Stimulated activated CD4-positive, alpha-beta T cell treated with anti-CD3 and anti-CD28 coated beads, Interleukin-2, amount 100 ng/mL, for 24 hours (primary cell): Measurements from ENCODE around the gene BANP.
"Not testable (repeated sequence)": the region's sequence is repeated elsewhere in the genome, so short reads cannot be mapped to it uniquely, and the experiment has no call there.

Experiments
- DNase-seq, 2 donors: peaks; one replicate each; pipeline ENCODE4 v3.0.0-alpha.2; 2020

The BANP gene

DNA sequence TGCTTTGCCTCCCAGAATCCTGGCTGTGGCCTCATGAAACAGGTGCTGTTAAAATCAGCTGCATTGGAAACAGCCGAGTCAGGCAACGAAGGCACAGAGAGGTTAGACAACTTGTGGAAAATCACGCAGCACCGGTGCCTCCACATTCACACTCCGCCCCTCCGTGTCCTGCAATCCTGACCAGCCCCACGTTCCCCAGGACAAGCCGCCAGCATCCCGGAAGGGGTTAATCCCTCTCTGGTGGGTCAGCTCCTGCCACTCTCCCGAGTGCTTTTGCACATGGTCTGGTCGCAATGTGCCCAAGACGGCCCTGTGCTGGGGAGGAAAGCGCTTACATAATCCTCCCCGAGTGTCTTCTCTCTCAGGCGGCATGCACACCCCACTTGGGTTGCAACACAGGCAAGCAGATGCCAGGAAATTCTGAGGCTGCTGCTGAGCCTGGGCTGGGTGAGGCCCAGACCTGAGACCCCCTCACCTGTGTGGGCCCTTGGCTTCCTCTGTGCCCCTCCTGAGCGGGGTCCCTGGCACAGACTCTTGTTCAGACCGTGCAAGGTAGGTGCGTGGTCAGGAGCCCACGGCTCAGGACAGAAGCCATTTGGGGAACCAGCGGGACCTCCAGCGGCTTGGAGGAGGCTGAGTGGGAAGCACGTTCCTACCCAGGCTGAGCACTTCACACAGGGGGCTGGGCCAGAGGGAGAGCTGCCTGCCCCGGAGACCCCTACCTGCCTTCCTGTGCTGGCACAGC is 138.6 kb downstream of the BANP start:
- not testable (repeated sequence) for DNase-seq

DNA sequence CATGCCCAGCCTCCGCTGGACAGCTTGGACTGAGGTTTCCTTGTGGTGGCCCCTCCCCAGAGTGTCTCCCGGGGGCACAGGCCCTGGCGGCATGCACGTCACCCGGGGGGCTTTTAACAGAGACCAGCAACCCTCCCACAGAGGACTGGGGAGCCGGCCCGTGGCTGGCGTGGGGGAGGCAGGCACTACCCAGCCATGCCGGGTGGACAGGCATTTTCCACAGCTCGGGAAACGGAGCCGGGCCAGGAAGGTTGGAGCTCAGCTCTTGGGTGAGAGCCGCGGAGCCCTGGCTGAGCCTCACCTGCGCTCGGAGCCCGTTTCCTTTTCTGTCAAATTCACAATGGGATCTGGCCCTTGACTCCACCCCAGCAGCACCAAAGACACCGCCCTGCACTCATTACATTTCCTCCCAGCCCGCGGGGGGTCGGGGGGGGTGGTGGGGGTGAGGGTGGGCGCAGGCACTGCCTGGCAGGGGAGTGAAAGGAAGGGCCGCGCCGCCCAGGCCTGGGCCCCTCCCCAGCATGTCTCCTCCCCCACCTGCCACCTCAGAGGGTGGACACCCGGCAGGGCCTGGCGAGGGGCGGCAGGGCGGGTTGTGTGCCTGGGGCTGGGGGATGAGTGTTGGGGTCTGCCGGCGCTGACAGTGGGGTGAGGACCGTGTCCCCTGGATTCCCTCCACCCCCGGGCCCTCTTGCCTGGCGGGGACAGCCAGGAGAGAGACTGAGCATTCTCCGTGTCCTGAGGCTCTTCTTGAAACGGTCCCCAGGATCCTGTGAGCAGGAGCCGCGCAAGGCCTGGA is 139.3 kb downstream of the BANP start:
- DNase-seq, result not testable (repeated sequence)

DNA sequence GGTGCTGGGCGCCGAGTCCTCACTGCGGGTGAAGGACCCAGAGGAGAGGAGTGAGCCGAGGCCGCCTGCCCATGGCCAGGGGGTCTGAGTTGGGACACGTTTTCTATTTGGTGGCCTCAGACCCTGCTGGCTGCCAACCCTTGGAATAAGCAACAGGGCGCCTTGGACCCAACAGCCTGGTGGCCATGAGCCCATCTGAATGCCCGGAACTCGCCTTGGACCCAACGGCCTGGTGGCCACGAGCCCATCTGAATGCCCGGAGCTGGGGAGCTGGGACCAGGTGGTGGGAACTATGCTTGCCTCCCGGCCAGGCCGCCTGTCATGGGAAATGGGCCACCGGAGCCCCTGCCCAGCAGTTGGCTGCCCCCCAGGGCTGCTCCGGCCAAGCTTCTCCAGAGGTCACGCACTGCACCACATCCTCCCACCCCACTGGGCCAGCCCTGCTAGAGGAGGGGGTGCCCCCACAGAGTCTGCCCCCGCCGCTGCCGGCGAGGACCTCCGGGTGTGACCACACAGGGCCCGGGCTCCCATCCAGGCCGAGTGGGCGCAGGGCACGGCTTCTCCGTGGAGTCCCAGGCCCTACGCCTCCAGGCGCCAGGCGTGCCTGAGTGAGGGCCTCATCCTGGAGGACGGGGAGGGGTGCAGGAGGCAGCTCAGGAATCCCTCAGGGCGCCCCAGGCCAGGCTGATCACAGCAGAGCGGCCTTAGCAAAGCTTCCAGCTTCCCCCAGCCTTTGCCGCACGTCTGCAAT is 140.2 kb downstream of the BANP start:
- not testable (repeated sequence) for DNase-seq

DNA sequence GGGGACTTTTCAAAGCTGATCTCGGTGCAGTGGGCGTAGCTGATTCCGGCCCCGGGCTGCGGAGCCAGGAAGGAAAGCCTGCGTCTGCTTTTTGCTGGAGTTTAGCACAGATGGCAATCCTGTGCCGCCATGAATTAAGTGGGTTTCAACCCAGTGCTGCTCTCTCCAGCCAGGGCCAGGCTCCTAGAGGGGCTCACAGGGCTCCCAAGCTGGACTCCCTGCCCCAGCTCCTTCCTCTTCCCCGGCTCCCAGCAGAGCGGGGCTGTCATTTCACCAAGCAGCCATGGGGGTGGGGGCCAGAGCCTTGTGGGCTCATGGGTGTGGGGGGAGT is 140.7 kb downstream of the BANP start:
- not testable (repeated sequence) for DNase-seq

DNA sequence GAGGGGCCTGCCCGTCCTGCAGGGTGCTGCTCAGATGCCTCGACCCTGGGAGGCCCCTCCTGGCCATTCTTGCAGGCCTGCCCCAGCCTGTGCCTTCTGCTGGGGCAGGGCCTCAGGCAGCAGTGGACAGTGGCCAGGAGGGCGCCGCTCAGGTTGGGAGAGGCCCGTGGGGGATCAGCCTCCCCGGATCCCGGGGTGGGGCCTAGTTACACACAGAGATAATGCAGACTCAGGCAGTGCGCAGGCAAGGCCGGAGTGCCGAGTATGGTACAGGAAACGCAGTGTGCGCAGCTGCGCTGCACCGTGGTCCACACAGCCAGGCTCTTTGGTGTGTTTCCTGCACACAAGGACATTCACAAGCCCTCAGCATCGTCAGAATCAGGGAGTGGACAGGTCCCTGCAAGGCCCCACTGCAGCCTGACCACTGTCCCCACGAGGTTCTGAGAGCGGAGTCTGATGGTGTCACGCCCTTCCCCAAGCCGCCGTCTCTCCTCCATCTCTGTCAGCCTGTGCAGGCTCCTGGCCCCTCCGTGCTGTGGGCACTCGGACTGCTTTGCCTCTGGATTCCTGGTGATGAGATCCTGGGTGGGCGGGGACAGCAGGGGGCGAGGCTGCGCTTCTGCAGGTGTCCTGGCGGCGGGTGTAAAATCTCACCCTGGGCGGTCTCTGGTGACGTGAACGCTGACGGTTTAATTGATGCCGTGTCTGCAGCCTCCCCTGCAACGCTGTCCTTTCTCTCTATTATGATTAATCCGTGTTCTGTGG is 141.7 kb downstream of the BANP start:
- DNase-seq, result not testable (repeated sequence)

DNA sequence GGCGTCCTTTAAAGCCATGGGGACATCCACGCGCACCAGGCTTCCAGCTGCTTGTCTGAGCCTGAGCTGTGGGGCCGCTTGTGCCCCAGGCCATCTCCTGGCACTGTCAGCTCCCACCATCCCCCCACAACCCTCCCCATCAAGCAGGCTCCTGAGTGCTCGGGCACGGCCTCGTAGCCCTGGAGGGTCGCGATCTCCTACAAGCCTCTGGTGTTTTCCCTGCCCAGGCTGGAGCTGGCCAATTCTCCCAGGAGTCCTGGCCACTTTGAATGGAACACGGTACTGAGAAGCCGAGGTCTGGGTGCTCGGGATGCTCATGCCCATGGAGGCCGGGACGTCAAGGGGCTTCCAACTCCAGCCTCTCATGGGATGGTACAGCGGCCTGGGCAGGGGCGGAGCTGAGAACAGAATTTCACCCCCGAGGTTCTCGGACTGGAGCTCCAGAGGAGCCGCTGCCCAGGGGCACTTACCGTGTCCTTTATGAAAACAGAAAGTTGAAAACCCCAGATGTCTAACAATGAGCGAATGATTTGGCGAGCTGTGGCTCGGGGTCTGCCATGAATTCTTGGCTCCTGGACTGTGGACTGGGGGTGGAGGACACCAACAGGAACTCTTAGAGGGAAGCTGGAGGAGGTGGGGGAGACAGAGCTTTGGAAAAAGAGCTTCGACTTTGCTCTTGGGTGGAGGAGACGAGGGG is 142.5 kb downstream of the BANP start:
- not testable (repeated sequence) for DNase-seq

DNA sequence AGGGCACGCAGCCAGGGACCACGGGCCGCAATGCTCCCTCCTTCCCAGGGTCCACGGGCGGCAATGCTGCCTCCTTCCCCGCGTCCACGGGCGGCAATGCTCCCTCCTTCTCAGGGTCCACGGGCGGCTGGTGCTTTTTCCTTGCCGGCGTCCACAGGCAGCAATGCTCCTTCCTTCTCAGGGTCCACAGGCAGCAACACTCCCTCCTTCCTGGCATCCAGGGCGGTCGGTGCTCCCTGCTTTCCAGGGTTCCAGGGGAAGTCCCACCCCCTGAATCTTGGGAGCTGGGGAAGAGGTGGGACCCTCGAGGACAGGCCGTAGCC is 143.0 kb downstream of the BANP start:
- DNase-seq, result not testable (repeated sequence)

DNA sequence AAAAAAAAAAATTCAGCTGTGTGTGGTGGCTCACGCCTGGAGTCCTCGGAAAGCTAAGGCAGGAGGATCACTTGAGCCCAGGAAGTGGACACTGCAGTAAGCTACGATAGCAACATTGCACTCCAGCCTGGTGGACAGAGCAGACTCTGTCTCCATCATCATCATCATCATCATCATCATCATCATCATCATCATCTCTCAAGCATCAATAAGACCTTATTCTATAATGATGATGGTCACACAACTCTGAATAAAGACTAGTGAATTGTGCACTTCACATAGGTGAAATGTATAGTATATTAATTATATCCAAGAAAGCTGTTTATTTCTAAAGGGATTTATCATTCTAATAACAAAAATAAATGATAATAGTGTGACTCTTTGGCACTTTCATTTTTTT is 143.7 kb downstream of the BANP start:
- not testable (repeated sequence) for DNase-seq

DNA sequence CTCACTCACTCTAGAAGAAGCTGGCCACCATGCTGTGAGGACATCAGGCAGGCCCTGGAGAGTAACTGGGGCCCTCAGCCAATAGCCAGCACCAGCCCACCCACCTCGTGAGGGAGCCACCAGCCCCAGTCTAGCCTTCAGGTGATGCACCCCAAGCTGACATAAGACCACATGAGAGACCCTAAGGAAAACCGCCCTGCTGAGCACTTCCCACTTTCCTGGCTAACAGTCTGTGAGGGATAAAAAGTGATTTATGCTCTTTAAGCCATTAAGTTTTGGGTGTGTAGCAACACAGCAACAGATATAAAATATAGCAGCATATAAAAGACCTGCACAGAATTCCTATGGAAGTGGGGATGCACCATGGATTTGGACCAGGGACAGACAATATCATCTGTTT is 145.4 kb downstream of the BANP start:
- not testable (repeated sequence) for DNase-seq

DNA sequence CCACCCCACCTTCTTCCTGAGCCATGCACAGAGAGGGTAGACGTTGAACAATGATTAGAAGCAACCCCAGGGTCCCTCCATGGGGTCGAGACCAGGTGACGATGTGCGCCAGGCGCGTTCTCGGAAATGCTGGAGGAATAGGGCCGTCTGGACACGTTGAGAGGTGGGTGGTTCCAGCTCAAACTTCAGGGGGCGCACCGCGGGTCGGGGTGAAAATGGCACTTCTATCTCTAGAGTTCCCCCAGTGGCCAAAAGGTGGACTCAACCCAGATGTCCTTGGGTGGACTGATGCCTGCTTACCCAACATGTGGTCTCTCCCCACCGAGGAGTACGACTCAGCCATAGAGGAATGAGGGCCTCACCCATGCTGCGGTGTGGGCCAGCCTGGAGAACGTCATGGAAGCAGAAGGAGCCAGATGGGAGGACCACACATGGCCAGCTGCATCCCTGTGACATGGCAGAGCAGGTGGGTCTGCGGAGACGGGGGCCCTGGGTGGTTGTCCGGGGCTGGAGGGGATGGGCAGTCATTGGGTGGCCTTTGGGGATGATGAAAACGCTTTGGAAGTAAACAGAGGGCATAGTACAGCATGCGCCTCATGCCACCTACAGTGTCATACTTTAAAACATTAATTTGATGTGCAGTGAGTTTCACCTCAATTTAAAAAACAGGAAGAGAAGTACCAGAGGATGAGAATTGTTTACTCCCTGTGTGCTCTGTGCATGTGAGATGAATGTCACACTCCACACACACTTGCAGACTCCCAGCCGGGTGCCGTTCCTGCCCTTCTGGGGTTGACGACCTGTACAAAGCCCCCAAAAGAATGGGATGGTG is 147.7 kb downstream of the BANP start:
- not testable (repeated sequence) for DNase-seq

DNA sequence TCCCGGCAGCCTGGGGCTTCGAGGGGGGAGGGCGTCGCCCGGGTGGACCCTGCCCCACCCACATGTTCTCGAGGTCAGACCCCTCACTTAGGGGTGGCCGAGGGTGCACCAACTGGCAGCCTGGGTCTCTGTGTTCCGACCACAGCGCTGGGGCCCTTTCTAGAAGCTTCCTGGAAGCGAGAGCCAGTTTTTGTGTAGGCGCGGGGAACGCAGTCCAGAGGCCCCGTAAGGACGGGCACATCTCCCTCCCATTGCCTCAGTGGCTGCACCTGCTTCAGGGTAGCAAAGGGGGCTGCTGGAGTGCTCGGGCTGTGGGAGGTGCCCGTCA is 148.3 kb downstream of the BANP start:
- DNase-seq, result no peak

DNA sequence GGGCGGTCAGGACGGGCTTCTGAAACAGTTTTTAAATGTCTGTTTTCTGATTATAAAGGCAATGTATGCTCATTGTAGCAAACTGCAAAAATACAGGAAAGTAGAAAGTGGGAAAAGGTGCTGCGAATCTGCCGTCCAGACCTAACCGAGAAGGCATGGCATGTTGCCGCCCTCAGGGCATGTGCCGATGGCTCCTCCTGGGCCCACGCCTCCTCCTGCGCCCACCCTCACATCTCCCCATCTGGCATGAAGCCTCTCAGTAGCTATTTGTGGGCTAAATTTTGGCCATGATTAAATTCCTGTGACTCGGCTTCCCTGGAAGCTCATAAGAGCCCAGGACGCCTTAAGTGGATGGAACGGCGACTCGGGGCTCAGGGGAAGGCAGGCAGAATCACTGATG is 148.7 kb downstream of the BANP start:
- DNase-seq, result not testable (repeated sequence)

DNA sequence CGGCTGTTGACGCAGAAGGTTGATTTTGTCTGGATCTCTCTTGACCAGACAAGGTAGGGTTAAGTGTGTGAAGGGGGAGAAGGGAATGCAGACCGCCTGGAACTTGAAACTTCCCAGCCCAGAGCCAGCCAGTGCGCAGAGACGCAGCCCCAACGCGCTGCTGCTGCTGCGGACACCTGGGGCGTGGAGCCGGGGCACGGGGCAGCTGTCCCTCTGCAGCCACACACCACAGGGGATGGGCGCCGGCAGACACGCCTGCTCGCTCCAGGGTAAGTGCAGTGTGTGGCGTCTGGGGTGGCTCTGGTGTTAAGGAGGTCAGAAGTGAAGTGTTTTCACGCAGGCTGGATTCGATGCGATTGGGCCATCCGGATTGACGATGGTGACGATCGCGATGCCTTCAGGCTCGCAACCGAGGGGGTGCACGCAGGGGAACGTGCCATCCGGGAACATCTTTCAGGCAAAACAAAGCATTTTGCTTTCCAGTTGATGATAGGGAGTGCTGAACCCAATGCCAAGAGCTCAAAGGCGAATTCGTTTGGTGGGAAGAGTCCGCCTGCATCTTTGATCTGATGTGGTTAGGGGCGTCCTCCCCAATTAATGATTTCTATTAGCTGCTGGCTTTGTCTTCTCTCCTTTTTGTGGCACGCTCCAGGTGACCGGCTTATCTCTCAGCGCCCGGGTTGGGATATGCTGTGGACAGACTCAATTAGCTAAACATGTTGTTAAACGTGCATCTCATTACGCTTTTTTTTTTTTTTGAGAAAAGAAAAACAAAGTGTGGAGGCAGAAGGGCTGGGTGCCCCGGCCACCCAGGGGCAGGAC is 149.8 kb downstream of the BANP start:
- not testable (repeated sequence) for DNase-seq

DNA sequence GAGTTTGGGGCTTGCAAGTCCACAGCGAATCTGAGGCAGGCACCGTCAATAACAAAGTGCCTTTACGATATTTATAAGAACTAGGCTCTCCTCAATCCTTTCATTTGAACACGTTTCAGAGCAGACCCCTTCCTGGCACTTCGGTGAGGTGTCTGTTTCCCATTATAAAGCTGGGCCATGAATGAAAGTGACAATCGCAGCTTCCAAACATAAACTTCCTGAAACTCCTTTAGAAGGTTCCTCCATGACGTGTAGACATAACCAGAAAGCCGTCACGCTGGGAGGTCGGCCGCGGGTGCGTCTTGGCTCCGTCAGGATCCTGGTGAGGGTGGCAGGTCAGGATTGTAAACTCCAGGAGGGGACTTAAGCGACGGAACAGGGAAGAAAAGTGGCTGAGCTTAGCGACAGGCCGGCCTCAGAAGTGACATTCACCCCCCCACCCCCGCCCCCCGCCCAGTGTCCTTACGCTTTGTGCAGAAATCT is 150.4 kb downstream of the BANP start:
- DNase-seq, result not testable (repeated sequence)

DNA sequence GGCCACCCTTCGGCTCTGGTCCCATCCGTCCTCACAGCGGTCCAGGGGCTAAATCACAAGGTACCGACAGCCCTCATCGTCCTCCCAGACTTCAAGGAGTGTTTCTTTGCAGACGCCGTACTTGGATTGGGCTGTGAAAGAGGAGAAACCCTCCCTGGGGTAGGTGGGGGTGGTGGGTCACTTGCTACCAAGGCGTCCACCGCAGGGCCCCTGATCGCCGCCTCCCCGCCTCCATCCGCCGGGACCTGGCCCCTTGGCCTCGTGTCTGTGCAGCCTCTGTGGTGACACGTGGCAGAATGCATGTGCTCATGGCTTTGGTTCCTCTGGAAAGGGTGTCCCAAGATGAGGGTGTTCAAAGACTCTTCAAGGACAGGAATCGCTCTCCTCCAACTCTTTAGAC is 151.4 kb downstream of the BANP start:
- no peak for DNase-seq

DNA sequence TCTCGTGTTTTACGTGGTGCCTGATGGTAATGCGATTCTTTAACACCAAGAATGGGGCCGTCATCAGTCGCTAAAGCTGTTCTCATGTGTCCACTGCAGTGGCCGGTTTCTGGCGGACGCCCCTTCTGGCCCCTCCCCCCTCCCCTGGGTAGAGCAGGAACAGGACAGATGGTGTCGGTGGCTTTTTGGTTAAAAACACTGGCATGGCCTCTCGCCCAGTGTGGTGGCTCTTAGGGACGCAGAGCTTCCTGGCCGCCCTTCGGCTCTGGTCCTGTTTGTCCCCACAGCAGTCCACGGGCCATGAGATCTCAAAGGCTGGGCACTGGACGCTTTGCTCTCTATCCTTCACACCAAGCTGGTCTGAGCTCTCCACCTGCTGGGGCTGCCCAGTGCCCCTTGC is 151.8 kb downstream of the BANP start:
- DNase-seq, result no peak

DNA sequence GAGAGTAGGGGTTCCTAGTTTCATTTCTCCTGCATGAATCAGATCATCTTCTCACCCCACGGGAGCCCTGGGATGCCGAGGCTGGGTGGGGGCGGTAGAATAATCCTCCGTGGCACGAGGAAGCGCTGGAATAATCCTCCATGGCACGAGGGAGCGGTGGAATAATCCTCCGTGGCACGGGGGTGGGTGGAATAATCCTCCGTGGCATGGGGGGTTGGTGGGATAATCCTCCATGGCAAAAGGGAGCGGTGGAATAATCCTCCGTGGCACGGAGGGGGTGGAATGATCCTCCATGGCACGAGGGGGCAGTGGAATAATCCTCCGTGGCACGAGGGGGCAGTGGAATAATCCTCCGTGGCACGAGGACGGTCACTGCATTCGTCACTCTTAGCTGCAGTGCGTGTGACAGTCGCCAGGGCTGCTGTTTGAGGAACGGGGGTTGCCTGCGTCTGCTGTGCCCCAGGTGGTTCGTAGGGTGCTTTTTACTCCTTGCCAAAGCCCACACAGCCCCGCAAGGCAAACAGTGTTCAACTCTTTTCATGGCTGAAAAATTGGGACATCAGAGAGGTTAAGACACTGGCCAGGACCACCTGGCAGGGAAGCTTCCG is 152.5 kb downstream of the BANP start:
- no peak for DNase-seq

DNA sequence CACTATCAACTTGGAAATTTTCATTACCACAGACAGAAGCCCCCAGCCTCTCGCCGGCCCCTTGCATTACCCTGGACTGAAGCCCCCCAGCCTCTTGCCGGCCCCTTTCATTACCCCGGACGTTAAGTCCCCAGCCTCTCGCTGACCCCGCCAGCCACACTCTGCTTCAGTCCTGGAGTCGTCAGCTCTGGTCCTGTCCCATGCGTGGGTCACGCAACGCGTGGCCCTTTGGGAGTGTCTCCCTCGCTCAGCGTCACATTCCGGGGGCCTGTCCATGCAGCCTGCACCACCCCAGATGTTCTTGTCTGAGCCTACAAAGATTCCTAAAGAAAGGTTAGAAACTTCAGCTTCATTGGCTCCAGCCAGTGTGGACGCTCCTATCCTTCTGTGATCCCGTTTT is 153.1 kb downstream of the BANP start:
- DNase-seq, result not testable (repeated sequence)

DNA sequence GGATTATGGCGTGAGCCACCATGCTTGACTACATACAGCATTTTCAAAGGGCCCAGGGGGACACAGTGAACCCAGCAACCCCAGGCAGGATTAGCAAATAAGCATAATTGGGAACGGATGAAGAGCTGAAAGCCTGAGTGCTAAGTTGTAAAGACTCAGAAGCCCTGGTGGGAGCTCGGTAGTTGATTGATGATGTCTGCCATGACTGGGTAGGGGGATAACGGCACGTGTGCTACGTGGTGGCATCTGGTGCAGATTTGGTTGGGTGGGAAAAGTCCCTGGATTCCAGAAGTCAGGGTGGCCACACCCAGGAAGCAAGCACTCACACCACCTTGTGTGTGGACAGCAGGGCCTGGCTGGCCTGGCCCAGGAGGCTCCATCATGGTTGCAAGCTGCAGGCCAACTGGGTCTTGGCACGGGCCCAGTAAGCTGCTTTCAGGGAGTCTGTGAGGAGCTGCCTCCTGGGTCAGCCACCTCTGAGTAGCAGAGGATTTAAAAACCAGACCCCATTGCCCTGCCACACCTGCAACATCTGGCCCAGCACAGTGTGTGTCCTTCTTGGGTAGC is 154.4 kb downstream of the BANP start:
- DNase-seq, result not testable (repeated sequence)

DNA sequence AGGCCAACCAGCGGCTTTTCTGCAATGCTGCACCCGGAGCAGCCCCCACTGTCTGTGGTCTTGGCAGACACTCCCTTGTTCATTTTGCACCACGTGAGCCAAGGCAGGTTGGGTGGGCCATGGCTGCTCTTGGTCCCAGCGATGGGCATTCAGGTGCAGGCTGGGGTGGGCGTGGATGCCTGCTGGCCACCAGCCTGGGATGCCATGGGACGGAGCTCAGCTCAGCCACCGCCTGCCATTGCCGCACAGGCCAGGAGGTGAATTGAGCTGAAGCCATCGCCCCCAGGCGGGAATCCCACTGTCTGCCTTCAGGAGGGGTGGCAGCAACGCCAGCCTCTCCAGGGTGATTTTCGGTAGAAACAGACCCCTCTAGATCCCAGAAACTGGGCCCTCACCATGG is 155.3 kb downstream of the BANP start:
- DNase-seq, result not testable (repeated sequence)
